ENCODE results near the gene SMIM41.

DNA sequence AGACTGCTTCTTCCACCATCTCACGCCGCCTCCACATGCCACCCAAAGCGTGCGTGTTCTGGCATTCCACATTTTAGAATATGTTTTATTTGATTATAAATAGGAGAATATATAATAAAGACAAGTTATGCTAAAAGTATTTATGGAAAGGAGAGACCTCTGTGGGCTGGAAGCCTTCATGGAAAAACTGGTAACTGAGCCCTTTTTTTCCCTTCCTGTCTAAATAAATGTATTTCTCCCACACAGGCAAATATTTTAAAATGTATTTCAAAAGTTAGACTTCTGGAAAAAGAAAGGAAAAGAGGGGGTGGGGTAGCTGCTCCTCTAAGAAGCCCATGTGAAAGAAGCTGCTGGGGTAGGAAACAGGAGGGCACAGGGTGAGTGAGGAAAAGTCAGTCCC is 44.3 kb upstream of the SMIM41 start:
- TF ChIP-seq, protein P1, sequence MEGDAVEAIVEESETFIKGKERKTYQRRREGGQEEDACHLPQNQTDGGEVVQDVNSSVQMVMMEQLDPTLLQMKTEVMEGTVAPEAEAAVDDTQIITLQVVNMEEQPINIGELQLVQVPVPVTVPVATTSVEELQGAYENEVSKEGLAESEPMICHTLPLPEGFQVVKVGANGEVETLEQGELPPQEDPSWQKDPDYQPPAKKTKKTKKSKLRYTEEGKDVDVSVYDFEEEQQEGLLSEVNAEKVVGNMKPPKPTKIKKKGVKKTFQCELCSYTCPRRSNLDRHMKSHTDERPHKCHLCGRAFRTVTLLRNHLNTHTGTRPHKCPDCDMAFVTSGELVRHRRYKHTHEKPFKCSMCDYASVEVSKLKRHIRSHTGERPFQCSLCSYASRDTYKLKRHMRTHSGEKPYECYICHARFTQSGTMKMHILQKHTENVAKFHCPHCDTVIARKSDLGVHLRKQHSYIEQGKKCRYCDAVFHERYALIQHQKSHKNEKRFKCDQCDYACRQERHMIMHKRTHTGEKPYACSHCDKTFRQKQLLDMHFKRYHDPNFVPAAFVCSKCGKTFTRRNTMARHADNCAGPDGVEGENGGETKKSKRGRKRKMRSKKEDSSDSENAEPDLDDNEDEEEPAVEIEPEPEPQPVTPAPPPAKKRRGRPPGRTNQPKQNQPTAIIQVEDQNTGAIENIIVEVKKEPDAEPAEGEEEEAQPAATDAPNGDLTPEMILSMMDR (IDR thresholded peaks at IDR 0.05): no peak
- TF ChIP-seq POLR2A (IDR thresholded peaks at IDR 0.05): no peak
